ENCODE data around the gene GAREM1.

The GAREM1 gene

GRCh38 chr18:32440518-32440917 is 30.2 kb downstream of the GAREM1 start:
- in situ Hi-C loops (cut with HindIII; ENCODE audit: low sequenced_read_pairs): no loop called here
- no peak for TF ChIP-seq CTCF (IDR thresholded peaks at IDR 0.05; ENCODE audit: low read depth, low read length, missing control alignments)
- no peak overlapping the region for H3K4me3 ChIP-seq (ENCODE audit: low read depth, low read length)
- no peak for DNase-seq (ENCODE audit: low read depth)

GRCh38 chr18:32439802-32440201 is 30.9 kb downstream of the GAREM1 start:
- no peak for DNase-seq (ENCODE audit: low read depth)
- H3K4me3 ChIP-seq (ENCODE audit: low read depth, low read length): no peak overlapping the region
- in situ Hi-C loops (cut with HindIII; ENCODE audit: low sequenced_read_pairs): no loop called here
- TF ChIP-seq CTCF (IDR thresholded peaks at IDR 0.05; ENCODE audit: low read depth, low read length, missing control alignments): peak; percentile 39

- no peak for DNase-seq (ENCODE audit: low read depth)
- in situ Hi-C loops (cut with HindIII; ENCODE audit: low sequenced_read_pairs): no loop called here
- no peak for TF ChIP-seq CTCF (IDR thresholded peaks at IDR 0.05; ENCODE audit: low read depth, low read length, missing control alignments)
- no peak overlapping the region for H3K4me3 ChIP-seq (ENCODE audit: low read depth, low read length)
Measured at GRCh38 chr18:32439241-32439640, 31.4 kb downstream of the GAREM1 start.

GRCh38 chr18:32438173-32438572 is 32.5 kb downstream of the GAREM1 start:
- in situ Hi-C loops (cut with HindIII; ENCODE audit: low sequenced_read_pairs): no loop called here
- no peak for DNase-seq (ENCODE audit: low read depth)
- no peak for TF ChIP-seq CTCF (IDR thresholded peaks at IDR 0.05; ENCODE audit: low read depth, low read length, missing control alignments)
- no peak overlapping the region for H3K4me3 ChIP-seq (ENCODE audit: low read depth, low read length)

- DNase-seq (ENCODE audit: low read depth): no peak
- no peak for TF ChIP-seq CTCF (IDR thresholded peaks at IDR 0.05; ENCODE audit: low read depth, low read length, missing control alignments)
- in situ Hi-C loops (cut with HindIII; ENCODE audit: low sequenced_read_pairs): no loop called here
- no peak overlapping the region for H3K4me3 ChIP-seq (ENCODE audit: low read depth, low read length)
Measured at GRCh38 chr18:32437100-32437834, 33.4 kb downstream of the GAREM1 start.

- TF ChIP-seq CTCF (IDR thresholded peaks at IDR 0.05; ENCODE audit: low read depth, low read length, missing control alignments): no peak
- DNase-seq (ENCODE audit: low read depth): no peak
- in situ Hi-C loops (cut with HindIII; ENCODE audit: low sequenced_read_pairs): no loop called here
- no peak overlapping the region for H3K4me3 ChIP-seq (ENCODE audit: low read depth, low read length)
Measured at GRCh38 chr18:32435631-32436500, 34.8 kb downstream of the GAREM1 start.

All from astrocyte of the cerebellum (primary cell).